ENCODE results near the gene RBMS3.

The RBMS3 gene

DNA sequence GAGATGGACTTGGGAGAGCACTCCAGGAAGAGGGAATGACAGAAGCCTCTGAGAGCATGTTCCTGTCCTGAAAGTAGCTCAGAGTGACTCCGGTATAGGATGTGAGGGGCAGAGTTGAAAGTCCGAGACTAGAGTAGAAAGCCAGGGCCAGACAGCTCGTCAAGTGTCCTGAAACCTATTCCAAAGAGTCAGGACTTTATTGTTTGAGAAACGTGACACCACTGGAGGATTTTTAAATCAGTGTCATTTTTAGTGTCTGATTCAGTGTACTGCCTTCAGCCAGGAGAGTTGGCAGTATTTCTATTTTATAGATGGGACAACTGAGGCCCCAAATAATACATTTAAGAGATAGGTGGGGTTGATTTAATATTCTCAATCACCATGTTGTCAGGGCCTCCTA lies 1.6 kb upstream of the RBMS3 start:
- DNase-seq: no peak

DNA sequence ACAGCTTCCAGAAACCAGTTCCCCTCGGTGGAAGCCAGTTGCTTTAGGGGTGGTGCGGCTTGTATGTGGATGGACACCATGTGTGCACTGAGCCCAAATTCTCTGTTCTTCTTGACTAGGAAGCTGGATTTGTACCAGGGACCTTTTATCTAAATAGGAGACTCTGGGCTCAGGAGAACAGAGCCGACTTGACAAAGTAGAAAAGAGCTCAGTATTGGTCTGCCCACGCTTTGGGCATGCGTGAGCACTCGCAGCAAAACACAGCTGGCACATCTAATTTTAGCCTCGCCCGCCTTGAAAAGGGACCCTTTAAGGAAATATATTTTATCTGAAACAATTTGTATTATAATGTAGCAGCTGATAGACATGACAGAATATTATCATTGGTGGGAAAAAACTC lies 1.1 kb upstream of the RBMS3 start:
- DNase-seq: no peak

DNA sequence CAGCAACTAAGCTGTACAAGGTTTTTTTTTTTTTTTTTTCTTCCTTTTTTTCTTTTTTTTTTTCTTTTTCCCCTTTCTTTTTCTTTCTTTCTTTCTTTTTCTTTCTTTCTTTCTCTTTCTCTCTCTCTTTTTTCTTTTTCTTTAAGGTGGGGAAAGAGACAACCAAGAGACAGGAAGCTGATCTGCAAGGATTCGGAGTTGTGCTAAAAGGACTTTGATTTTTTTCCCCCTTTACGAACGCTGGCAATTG lies 148 bp downstream of the RBMS3 start:
- no peak for DNase-seq

DNA sequence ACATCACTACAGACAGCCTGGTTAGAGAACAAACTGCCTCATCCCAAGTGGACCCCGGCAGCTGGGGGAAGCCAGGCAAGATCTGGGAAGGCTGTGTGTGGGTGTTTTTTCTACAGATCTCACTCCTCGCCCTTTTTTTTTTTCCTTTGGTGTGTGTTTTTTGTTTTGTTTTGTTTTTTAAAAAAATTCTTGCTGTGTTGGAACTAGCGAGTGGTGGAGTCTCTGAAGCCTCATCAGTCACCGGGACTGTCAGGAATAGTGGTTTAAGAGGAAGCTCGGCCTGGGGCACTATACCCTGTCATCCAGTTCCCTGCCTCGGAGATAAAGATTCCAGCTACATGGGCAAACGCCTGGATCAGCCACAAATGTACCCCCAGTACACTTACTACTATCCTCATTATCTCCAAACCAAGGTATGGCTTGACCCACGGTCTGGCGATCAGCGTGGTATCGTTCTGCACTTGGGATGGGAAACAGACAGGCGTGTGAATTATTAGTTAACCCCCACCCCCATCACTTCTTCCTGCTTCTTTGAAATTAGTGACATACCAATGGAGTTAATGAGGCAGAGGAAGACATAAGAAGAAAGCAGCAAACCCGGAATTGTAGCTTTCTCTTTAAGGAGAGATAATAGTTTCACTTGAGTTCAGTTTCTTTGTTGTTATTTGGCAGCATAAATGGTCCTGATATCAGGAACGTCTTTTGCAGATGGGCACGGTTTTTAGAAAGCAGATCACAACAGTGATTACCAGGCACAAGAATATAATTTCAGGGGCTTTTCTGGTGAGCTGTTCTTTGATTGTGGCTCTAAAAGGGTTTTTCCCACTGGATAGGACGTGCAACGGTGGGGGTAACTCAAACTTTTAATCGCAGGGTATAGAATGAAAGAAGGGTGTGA lies 722 bp downstream of the RBMS3 start:
- DNase-seq: no peak

DNA sequence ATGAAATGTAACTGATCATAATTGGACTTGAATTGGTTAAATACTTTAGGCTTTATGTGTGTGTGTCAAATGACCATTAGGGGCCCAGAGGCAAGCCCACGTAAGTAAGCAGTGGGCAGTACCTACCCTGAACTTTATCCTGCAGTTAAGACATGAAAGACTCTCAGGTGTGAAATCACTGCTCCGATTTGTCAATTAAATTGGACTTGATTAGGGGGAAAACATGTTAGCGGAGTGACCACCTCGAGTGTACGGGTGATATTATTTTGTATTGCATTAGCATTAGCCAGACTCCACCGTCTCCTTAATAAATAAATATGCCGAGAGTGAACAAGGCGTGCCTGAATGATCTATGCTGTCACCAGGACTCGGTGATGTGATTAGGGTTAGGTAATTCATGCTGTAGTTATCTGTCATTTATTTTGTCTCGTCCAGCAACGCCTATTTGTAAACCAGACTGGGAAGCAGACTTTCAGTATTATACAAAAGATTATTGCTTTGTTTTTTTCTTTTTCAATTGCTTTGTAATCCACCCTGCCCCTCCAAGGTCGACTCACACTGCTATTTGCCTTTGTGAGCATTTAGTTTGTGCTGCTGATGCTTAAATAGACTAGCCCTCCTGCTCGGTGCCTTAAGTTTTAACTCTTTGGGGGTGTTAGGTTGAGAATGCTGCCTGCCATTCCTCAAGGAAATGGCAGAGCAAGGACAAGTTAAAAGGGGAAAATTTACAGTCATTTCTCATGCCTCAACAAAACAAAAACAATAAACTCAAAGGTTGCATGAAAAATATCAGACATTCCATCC lies 1.8 kb downstream of the RBMS3 start:
- no peak for DNase-seq

DNA sequence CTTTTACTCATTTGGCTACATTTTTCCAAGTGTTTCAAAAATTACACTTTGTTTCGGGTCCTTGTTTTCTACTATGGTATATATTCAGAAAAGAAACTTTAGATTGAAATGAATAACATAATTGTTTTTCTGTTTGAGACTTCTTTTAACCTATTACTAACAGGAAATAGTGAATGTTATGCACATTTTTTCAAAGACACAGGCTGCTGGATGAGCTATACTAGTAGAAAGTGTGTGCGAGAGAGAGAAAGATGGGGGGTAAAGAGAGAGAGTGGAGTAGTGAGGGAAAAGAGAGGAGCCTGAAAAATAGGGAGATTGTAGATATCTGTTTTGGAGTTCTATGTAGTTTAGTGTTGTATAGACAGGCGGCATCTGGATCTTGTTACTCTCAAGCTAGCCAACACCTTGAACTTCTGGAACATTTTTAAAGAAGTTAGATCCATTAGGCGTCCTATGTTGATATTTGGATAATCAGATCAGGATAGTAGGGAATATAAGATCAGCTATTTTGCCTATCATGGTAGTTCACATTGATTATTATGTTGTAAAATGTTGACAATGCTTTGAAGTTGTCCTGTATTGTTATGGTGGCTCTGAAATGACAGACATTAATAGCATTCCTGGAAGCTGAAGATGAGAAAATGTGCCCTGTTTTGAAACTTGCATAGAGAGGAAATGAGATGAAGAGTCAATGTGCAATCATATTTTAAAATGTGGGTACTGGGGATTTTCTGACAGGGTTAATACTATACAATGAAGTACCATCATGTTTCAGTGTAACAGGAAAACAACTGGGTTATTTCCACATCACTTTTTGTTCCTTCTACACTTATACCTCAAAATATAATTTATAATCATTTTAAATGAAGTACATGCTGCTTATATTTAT lies 2.6 kb downstream of the RBMS3 start:
- no peak for DNase-seq

DNA sequence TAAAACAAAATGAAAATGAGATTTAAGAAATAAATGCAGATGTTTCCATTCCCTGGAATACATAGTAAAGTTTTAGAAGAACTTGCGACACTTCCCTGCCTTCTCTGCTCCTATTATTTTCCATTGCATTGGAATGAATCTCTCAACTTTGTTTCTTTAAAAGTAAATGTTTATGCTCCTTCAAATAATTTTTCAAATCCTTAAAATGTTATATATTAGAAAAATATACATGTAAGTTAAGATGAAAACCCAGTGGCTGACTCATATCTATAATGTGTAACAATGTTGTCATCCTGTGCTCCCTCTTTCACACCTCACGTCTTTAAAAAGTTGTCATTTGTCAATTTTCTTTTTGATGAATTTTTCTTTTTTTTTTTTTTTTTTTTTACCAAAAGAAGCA lies 3.6 kb downstream of the RBMS3 start:
- DNase-seq: no peak

DNA sequence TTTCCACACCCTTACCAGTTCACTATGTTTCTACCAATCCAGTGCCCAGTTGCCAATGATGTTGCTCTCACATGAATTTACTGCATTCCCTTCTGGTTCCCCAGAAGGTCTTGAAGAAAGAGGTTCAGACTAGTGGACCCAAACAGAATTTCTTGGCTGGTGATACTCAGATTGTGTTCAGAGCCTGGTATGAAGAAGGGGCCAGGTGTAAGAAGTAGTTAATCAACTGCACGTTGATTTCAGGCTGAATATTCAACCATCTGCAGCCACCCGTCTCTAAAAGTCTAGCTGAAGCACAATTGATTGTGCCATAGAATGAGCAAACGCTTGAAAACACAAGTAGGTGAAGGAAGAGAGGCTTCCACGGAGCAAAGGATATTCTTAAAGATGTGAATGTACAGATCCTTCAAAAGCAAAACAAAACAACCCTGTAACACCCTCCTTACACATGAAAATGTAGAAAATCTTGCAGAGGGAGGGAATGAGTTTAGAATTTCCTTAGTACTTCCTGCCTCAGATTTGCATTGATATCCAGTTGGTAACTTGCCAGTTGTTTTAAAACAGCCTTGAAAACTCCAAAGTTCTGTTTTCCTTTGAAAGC lies 4.7 kb downstream of the RBMS3 start:
- no peak for DNase-seq

DNA sequence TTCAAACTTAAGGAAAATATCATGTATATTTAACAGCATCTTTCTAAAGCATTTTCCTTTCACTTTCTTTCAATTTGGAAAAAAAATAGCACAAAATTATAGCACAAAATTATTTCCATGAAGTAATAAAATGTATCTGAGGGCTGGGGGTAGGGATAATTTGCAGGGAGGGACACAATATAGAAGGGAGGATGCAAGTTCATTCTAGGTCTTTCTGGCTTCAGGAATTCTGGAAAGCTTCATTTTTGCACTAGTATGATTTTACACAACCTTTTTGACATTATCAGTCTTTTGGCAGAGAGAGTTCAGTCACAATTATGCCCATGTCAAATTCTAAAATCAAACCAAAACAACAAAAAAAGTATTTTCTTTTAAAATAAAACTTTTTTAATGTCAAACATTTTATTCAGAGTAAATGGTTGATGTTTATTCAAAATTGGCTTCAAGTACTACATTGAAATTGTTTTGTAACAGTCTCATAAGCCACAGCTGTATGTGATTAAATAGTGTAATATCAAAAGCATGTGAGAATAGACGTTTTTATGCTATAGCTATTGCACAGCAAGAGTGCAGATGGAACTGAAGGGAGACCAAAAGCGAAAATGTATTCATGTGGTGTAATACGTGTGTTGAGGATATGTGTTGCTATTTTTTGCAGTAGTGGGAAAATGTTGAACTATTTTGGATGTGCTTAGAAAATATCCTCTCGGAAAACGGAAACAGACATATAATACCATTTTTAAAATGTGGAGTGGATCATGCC lies 5.8 kb downstream of the RBMS3 start:
- DNase-seq: no peak

DNA sequence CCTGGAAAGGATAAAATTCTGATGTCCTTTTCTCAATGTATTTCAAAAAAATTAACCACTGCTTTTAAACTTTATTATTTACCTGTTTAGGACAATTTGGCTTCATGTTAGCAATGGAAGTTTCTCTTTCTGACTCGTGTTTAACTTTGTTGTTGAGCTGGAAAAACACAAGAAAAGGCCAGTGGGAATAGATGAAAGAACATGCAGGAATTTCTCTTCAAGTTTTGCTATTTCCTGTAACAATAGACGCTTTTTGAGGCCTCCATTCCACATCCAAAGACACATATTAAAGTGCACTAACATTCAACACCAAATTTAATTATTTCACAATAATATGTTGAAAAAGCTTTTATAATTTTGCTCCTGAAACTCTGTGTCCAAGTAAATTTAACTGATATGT lies 9.7 kb downstream of the RBMS3 start:
- DNase-seq: no peak

DNA sequence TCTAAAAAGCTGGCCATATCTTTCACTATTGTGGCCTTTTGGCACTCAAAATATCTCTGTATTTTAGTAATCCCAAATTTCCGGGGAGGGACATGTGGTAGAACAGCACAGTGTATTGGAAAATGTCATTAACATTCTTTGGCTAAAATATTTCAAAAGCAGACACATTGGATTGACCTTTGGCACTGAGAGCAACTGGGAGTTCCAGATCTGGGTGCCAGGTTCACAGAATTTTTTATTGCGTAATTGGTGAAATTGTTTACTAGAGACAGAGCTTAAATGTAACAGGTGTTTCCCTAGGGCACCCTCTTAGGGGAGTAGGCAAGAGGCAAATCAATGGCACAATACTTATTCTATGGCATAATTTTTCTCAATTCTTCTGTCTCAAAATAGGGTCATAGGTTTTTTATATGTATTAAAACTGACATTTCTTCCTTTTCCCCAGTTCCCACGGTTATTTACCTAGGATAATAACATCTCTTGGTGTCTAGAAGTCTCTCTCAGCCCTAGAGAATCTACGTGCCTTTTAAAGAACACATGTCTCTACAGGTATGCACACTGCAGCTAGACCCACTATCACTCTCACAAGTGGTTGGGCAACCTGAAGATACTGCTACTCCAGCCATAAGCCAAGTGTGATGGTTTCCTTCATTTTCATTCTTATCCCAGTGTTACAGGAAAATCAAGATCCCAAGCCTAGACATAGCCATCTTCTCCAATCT lies 10.6 kb downstream of the RBMS3 start:
- DNase-seq: no peak

DNA sequence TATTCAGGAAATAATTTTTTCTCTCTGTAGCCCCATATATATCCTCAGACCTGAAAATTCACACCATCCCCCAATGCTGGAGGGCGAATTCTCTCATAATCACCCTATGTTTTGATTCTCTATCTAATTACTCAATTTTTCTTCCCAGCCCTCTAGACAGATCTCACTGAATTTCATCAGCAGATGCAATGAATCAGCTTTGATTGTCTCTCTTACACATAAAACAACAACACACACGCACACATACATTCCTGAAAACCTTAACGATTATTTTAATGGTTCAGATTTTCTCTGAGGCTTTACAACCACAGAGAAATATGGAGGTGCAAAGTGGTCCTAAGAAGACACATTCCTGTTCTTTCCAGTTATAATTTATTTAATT lies 11.1 kb downstream of the RBMS3 start:
- DNase-seq: no peak

DNA sequence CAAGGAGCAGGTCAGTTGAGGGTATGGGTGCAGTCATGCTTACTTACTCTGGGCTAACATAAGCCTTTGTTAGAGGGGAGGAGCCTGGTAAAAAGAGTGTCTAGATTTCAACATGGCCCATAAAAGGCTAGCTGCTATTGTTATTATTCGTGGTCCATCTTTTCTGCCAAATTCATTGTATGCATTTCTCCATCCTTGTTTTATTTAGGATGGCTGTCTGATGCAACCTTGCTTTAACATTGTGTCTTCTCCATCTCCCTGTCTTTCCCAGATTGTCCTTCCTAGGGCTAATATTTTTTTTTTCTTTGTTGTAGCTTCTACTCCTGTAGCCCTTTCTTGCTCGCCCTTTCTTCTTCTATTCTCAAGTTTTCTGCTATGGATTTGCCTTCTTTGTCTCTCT lies 12.6 kb downstream of the RBMS3 start:
- no peak for DNase-seq

DNA sequence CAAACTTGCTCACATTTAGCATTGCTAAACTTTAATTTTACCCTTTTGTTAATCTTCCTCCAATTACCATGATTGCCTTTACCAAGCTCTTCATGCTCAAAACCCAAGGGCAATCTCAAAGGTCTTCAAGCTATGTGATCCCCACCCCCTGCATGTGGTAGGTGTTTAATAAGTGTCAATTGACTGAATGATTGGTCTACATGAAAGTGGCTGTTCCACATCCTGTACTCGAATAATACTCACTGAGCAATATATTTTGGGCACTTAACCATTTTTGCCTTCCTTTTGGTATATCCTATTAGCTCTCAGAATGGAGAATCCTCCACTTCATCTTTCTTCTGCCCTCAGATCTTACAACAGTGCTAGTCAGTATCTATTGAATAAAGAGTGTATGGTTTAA lies 17.1 kb downstream of the RBMS3 start:
- DNase-seq: no peak

DNA sequence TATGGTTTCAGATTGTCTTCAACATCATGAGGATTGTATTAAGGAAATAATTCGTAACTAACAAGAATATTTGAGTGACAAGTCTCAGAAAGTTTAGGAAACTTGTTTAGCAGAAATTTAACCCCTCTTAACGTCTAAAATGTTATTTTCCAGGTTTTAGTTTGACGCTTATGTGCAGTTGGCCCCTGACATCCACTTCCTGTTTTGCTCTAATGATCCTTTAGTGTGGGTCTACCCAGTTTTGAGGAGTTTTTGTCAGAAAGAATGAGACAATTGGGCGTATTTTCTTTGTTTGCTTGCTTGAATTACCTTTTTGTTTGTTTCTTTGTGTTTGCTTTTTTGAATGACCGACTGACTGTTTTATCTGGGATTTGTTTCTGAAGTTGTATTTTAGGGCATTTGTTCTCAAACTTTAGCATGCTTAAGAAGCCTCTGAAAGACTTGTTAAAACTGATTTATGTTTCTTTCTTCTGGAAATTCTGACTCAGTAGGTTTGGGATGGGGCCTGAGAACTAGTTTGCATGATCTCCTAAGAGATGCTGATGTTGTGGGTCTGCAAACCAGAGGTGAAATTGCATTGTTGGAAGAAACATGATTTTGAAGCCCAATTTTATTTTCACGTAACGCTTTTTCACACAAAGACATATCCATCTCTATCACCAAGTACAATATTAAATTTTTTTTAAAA lies 20.6 kb downstream of the RBMS3 start:
- DNase-seq: no peak

DNA sequence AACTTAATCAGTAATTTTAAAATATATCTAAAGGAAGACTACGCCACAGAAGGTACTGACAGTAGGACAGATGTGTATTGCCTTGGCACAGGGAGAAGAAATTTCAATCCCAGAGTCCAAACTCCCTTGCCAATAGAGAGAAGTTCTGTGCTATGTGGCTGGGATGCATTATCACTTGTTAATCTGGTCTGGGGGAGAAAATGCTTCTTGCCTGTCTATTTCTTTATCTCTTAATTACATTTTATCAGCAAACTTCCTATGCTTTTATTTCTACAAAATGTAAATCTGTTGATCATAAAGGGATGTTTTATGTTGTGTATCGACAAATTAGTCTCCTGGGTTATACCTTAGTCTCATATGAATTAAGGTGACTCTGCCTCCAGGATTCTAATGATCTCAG lies 21.7 kb downstream of the RBMS3 start:
- no peak for DNase-seq

DNA sequence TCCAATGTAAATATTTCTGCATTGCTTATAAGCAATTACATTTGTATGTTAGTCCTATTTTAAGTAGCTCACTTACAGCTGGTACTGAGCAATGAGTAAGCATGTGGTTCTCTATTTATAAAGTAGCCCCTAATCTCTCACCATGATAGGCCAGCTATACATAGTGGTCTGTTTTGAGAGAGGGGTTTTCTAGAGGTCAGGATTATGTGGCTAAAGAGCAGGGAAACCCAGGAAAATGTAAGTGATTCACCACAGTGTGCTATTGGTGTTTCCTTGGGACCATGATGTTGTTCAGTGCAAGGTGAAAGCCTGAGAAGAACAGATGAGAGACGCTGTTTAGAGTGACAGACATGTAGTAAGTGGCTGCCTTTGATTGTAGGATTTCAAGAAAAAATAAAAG lies 26.4 kb downstream of the RBMS3 start:
- DNase-seq: no peak

DNA sequence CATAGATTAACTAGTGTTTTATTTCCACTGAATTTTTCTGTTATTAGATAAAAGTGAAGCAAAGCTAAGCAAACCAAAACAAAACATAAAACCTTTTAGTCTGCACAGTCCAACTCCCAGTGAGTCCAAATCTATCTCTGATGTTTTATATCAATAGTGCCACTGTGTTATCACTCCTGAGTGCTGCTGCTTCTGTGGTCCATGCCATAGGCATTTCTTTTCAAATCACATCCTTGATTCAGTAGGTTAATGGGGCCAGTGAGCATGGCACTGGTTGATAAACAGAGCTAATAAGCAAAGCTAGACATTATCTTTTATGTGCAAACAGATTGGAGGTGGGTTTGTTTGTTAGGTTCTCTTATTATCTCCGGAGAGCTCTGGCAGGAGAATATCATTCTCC lies 30.0 kb downstream of the RBMS3 start:
- no peak for DNase-seq

DNA sequence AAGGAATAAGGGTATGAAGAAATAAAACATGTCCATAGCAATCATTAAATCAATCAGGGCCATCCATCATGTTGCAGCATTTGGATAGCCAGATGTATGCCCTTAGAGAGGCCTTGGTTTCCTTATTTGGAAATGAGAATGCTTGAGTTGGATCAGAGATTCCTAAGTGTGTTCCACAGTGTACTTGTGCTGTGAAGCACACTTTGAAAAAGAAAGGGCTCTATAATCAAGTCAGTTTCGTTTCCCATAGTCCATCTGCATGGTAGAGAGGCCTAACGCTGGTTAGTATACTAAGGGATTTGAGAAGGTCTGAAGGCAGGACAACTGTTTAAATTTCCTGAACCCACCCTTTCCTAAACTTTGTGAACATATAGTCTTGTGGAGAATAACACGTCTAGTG lies 30.9 kb downstream of the RBMS3 start:
- DNase-seq: no peak

DNA sequence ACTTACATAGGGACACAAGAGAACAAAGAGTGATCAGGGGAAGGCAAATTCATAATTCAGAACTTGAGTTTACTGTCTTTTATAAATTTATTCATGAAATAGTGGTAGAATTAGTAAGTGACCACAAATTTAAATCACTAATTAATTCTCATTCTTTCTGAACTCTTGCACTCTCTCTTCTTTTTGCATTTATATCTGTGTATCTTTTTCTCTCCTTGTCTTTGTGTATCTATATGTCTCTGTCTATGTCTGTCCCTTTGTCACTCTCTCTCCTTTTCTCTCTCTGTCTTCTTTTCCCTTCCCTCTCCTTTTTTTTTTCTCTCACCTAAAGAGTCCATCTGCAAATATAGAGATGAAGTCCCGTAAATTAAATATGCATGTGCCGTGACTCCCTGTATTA lies 31.5 kb downstream of the RBMS3 start:
- no peak for DNase-seq

DNA sequence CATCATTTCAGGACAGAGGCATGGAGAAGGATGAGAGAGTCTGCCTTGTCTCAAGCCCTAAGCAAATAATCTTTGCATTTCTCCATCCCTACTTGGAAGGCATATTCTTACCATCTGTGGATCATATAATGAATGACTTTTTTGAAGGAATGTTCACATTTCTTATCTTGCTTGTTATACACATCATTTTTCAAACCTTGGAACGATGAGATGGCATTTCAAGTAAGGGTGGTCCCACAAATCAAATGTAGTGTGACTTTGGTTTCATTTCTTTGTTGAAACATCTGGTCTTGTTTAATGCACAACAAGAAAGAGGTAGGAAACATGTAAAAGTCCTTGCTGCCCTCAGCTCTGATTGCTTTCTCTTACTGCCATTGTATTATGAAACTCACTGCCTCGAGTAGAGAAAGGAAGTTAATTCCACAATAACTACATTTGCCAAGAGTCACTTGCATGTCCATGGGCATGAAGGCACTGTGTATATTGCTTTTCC lies 32.1 kb downstream of the RBMS3 start:
- DNase-seq: no peak
